T follicular helper cell (primary cell): Measurements from ENCODE around the gene HLA-DPB1.
A peak's percentile ranks its signal among the peaks of the same experiment; 100 is the strongest.

Source experiments
- DNase-seq: peaks from one replicate; pipeline ENCODE4 v3.0.0-alpha.2; 2020; ENCODE audit warnings: low read depth

Gene HLA-DPB1

GRCh38 chr6:33103776-33104175 lies 28.0 kb downstream of the HLA-DPB1 start:
- no peak for DNase-seq

GRCh38 chr6:33104887-33105286 lies 29.1 kb downstream of the HLA-DPB1 start:
- no peak for DNase-seq

GRCh38 chr6:33105386-33105785 lies 29.6 kb downstream of the HLA-DPB1 start:
- DNase-seq, result no peak

- DNase-seq, result no peak
Measured at GRCh38 chr6:33105916-33106871, 30.4 kb downstream of the HLA-DPB1 start.

- no peak for DNase-seq
Measured at GRCh38 chr6:33107641-33108040, 31.9 kb downstream of the HLA-DPB1 start.

GRCh38 chr6:33108307-33108706 lies 32.5 kb downstream of the HLA-DPB1 start:
- DNase-seq, result no peak

- peak; percentile 24 for DNase-seq
Measured at GRCh38 chr6:33112148-33112547, 36.4 kb downstream of the HLA-DPB1 start.

GRCh38 chr6:33113755-33114154 lies 38.0 kb downstream of the HLA-DPB1 start:
- no peak for DNase-seq

- no peak for DNase-seq
Measured at GRCh38 chr6:33114406-33114805, 38.6 kb downstream of the HLA-DPB1 start.

- DNase-seq, result no peak
Measured at GRCh38 chr6:33116417-33116816, 40.6 kb downstream of the HLA-DPB1 start.

- DNase-seq, result no peak
Measured at GRCh38 chr6:33116841-33117711, 41.3 kb downstream of the HLA-DPB1 start.

- no peak for DNase-seq
Measured at GRCh38 chr6:33117811-33118277, 42.1 kb downstream of the HLA-DPB1 start.

- no peak for DNase-seq
Measured at GRCh38 chr6:33118525-33119123, 42.8 kb downstream of the HLA-DPB1 start.

- DNase-seq, result no peak
Measured at GRCh38 chr6:33120001-33120400, 44.2 kb downstream of the HLA-DPB1 start.

GRCh38 chr6:33123181-33123580 lies 47.4 kb downstream of the HLA-DPB1 start:
- DNase-seq, result no peak

- DNase-seq, result no peak
Measured at GRCh38 chr6:33123732-33124524, 48.1 kb downstream of the HLA-DPB1 start.

- no peak for DNase-seq
Measured at GRCh38 chr6:33124525-33124901, 48.7 kb downstream of the HLA-DPB1 start.

GRCh38 chr6:33124947-33125346 lies 49.2 kb downstream of the HLA-DPB1 start:
- no peak for DNase-seq

GRCh38 chr6:33126101-33126714 lies 50.4 kb downstream of the HLA-DPB1 start:
- peak; percentile 43 for DNase-seq

- no peak for DNase-seq
Measured at GRCh38 chr6:33128318-33128717, 52.5 kb downstream of the HLA-DPB1 start.

- DNase-seq, result no peak
Measured at GRCh38 chr6:33132081-33132524, 56.3 kb downstream of the HLA-DPB1 start.
